HUES64 (cell line): Measurements from ENCODE around the gene XAGE3. TPM values are rescaled to one million over a fixed set of nuclear protein-coding genes. Genes with fewer than 3 reads are reported as not detected.
"Not testable (repeated sequence)": the region's sequence is repeated elsewhere in the genome, so short reads cannot be mapped to it uniquely, and the experiment has no call there.

Experiments
- H3K27ac ChIP-seq: 2 replicates; pipeline ENCODE4 v1.7.0; 2013; ENCODE audit warnings: low read depth, low read length, inconsistent platforms
- H3K27me3 ChIP-seq: 2 replicates; pipeline ENCODE4 v1.6.1; 2013; ENCODE audit warnings: mild to moderate bottlenecking, low read length; ENCODE audit not compliant: insufficient read depth
- H3K36me3 ChIP-seq: 2 replicates; pipeline ENCODE4 v1.6.1; 2013; ENCODE audit warnings: mild to moderate bottlenecking, low read length; ENCODE audit not compliant: insufficient read depth
- H3K4me1 ChIP-seq: 2 replicates; pipeline ENCODE4 v1.6.1; 2013; ENCODE audit warnings: mild to moderate bottlenecking, low read length, moderate library complexity; ENCODE audit not compliant: insufficient read depth
- H3K4me3 ChIP-seq: 2 replicates; pipeline ENCODE4 v1.5.1; 2013; ENCODE audit warnings: mild to moderate bottlenecking, low read length, moderate library complexity
- H3K9ac ChIP-seq: 2 replicates; pipeline ENCODE4 v1.6.1; 2013; ENCODE audit warnings: mild to moderate bottlenecking, low read depth, low read length
- H3K9me3 ChIP-seq: 2 replicates; pipeline ENCODE4 v1.6.1; 2013; ENCODE audit warnings: low read depth, low read length; ENCODE audit not compliant: insufficient read depth
- WGBS: fragments of 150-250, 120-280 bp; methylation state at CpG from one replicate; pipeline ENCODE4 v1.1.7; 2013; ENCODE audit warnings: missing lambda C conversion rate; 5-methylcytosine and 5-hydroxymethylcytosine counted together
- polyA plus RNA-seq, 2 experiments: library from polyadenylated mRNA; stranded (reverse); fragments of 50-300 nt; gene quantifications; one replicate each; pipeline ENCODE4 v1.2.3, GENCODE V29; 2013

The XAGE3 gene, protein sequence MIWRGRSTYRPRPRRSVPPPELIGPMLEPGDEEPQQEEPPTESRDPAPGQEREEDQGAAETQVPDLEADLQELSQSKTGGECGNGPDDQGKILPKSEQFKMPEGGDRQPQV
- polyA plus RNA-seq (2013, experiment 1 of 2), result not detected
- polyA plus RNA-seq (2013, experiment 2 of 2), result not detected

- Histone ChIP-seq H3K9ac (no peak within 1 kb of the TSS), H3K4me1 (no peaks in the 10 kb centered on the region), H3K27ac (no peak within 1 kb of the TSS), H3K36me3 (no peaks in the 10 kb centered on the region), H3K4me3 (no peak within 1 kb of the TSS), H3K27me3 (peaks cover 7% of the 10 kb centered on the region; the same call in 1 of the 2 replicates), H3K9me3 (no peaks in the 10 kb centered on the region)
- 93% methylated on average over 33 of the region's 35 CpGs for WGBS
Measured at GRCh38 chrX:52867610-52868348, at the start of gene XAGE3. Gene XAGE3, minus strand, starts transcription at chrX:52868083. Its CDS starts 950 bp downstream, at chrX:52867133.

DNA sequence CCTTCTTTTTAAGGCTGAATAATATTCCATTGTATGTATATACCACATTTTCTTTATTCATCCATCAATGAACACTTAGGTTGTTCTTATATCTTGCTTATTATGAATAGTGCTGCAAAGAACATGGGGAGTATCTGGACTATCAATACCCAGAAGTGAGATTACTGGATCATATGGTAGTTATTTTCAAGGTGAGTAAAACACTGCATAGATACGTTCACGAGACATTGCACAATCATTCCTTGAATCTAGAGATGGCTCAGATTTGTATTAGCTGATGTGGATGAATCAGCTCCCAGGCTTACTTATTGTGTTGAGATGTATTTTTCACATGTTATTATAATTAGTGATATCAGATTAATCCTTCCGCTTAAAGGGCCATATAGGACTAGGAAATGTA is 46.8 kb upstream of the XAGE3 start:
- not testable (repeated sequence) for H3K9ac ChIP-seq, H3K27me3 ChIP-seq, H3K27ac ChIP-seq, H3K4me1 ChIP-seq, H3K36me3 ChIP-seq, H3K9me3 ChIP-seq, H3K4me3 ChIP-seq
- no CpG with 5 or more reads among the region's 3 CpGs for WGBS

DNA sequence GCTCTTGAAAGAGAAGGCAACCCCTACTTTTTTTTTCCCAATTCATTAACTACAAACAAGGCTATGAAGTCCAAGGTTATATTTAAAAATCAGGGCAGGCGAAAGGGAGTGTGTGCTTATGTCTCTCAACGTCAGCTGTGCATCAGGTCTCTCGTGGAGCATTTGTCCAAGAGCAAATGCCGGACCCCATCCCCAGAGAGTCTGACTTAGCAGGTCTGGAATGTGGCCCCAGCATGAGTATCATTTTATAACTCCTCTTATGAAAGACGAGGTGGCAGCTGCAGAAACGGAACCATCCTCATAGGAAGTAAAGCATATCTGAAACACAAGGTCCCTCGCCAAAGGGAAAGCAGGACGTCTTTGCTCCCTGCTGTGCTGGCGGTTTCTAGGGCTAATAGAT is 45.8 kb upstream of the XAGE3 start:
- H3K9ac ChIP-seq, H3K9me3 ChIP-seq: not testable (repeated sequence)
- no CpG with 5 or more reads among the region's 9 CpGs for WGBS

DNA sequence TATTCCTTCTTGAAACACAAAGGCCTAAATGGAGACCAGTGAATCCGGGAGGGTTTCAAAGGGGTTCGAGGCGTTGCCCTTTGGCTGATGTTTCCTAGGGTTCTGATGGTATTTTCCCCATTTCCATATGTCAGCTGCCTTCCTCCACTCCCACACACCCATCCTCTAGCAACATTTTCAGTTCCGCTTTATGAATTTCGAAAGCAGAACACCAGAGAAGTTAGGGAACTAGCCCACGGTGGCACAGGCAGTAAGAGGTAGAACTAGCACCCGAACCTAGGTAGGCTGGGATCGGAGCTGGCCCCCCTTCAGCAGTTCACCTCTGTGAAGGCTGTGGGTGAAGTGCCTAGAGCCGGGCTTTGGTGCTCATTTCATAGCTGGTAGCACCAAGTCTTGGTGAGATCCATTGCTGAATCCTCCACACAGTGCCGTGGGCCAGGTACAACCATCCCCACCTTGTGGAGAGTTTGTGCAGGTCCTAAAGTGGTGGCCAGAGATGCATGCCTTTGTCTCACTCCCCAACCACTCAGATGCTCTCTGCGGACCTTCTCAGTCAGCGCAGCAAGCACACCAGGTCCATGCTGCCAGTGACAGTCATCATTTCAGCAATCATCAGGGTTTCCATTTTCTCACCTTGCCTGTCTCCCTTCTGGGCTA is 41.6 kb upstream of the XAGE3 start:
- H3K4me1 ChIP-seq, H3K4me3 ChIP-seq, H3K9me3 ChIP-seq, H3K36me3 ChIP-seq, H3K27me3 ChIP-seq, H3K9ac ChIP-seq, H3K27ac ChIP-seq: not testable (repeated sequence)
- no CpG with 5 or more reads among the region's 12 CpGs for WGBS

More for the DNA sequence above, 45.8 kb upstream of the XAGE3 start:
- not testable (repeated sequence) for H3K27me3 ChIP-seq, H3K4me1 ChIP-seq, H3K27ac ChIP-seq, H3K4me3 ChIP-seq, H3K36me3 ChIP-seq

- H3K9ac ChIP-seq, H3K4me3 ChIP-seq, H3K4me1 ChIP-seq, H3K27me3 ChIP-seq, H3K36me3 ChIP-seq, H3K27ac ChIP-seq, H3K9me3 ChIP-seq: not testable (repeated sequence)
- no CpG with 5 or more reads among the region's 17 CpGs for WGBS
Measured at GRCh38 chrX:52907900-52908299, 40.0 kb upstream of the XAGE3 start.

DNA sequence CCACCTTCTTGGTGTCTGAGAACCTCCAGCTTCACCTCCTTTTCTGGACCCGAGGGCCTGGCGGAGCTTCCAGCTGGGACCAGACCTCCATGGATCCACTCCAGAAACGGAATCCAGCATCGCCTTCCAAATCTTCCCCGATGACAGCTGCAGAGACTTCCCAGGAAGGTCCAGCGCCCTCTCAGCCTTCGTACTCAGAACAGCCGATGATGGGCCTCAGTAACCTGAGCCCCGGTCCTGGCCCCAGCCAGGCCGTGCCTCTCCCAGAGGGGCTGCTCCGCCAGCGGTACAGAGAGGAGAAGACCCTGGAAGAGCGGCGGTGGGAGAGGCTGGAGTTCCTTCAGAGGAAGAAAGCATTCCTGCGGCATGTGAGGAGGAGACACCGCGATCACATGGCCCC is 39.3 kb upstream of the XAGE3 start:
- not testable (repeated sequence) for H3K27me3 ChIP-seq, H3K9me3 ChIP-seq, H3K27ac ChIP-seq, H3K4me1 ChIP-seq, H3K4me3 ChIP-seq, H3K36me3 ChIP-seq, H3K9ac ChIP-seq
- WGBS, result no CpG with 5 or more reads among the region's 17 CpGs

GRCh38 chrX:52906072-52906471 is 38.2 kb upstream of the XAGE3 start:
- WGBS, result no CpG with 5 or more reads among the region's 4 CpGs
- not testable (repeated sequence) for H3K9ac ChIP-seq, H3K4me1 ChIP-seq, H3K4me3 ChIP-seq, H3K27me3 ChIP-seq, H3K27ac ChIP-seq, H3K9me3 ChIP-seq, H3K36me3 ChIP-seq

DNA sequence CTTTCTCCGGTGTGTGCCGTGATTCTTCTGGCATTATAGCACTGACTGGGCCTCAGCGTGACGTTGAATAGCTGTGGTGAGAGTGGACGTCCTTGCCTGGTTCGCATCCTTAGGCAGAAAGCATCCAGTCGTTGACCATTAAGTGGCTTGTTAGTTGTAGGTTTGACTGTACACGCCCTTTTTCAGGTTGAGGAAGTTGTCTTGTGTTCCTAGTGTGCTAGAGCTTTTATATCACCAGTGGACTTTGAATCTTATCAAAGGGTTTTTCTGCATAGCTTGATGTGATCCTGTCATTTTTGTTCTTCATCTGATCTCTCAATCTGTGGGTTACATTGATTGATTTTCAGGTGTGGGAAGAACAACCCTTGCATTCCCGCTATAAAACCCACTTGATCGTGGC is 37.6 kb upstream of the XAGE3 start:
- WGBS, result no CpG with 5 or more reads among the region's 10 CpGs
- H3K4me1 ChIP-seq, H3K9me3 ChIP-seq, H3K27ac ChIP-seq, H3K4me3 ChIP-seq, H3K9ac ChIP-seq, H3K36me3 ChIP-seq, H3K27me3 ChIP-seq: not testable (repeated sequence)

DNA sequence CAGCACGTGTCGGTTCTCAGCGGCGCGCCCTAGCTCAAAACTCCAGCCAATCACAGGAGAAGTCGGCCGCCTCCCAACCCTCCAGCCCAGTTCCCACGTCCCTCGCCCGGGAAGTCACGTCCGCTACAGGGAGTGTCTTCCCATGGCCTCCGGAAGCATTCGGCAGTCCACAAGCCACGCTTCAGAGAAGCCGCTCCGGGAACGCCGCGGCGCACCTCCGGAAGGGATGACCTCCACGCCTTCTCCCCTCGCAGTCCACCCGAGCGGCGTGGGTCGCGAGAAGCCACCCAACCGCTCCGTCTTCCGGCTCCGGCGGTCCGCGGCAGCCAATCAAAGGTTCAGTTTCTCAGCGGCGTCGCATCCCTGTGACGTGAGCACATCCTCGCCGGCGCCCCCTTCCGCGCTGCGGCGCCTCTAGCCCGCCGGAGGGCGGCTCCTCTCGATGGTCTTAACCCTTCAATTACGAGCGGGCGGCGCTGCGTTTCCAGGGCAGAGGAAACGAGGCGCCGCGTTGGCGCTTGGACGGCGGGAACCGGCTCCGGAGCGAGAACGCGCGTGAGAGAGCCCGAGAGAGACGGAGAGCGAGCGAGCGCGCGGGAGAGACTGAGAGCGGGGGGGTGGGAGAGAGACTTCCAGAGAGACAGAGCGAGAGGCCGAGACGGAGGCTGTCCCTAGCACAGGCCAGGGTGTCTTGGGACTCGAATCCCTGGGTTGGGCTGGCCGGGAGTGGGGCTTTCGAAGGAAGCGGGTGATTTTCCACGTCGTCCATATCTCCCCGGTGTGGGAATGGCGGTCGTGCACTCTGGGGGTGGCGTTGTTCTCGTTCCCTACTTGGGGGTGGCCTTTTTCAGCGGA is 29.2 kb upstream of the XAGE3 start, which contains the start of gene FAM156B:
Gene FAM156B, plus strand, starts transcription at position 476 of the 855 bp plus-strand sequence. CDS start 9,896 bp downstream, outside the sequence.
- not testable (repeated sequence) for H3K9ac ChIP-seq, H3K9me3 ChIP-seq, H3K36me3 ChIP-seq, H3K4me3 ChIP-seq, H3K27me3 ChIP-seq, H3K27ac ChIP-seq, H3K4me1 ChIP-seq
- WGBS, result no CpG with 5 or more reads among the region's 92 CpGs

- not testable (repeated sequence) for H3K36me3 ChIP-seq, H3K27me3 ChIP-seq, H3K4me1 ChIP-seq, H3K4me3 ChIP-seq, H3K9me3 ChIP-seq, H3K9ac ChIP-seq, H3K27ac ChIP-seq
- no CpG with 5 or more reads among the region's 8 CpGs for WGBS
Measured at GRCh38 chrX:52896438-52896837, 28.6 kb upstream of the XAGE3 start.

DNA sequence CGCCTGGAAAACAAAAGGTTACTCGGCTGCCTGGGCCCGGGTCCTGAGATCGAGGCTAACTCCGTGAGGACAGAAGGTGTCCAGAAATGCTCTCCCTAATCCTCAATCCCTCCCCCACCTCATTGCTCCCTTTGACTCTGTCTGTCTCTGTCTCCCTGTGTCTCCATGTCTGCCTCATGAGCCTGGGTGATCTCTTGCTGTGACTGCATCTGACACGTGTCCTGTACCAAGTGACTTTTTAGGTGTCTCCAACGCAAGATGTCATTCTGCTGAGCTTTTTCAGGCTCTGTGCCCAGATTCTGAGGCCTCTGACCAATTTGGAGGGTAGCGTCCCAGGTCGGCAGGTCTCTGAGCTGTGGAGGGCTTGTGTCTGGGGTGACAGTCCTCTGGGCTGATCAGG is 20.2 kb upstream of the XAGE3 start:
- H3K27ac ChIP-seq, H3K27me3 ChIP-seq, H3K4me3 ChIP-seq, H3K4me1 ChIP-seq, H3K36me3 ChIP-seq, H3K9ac ChIP-seq, H3K9me3 ChIP-seq: not testable (repeated sequence)
- WGBS, result no CpG with 5 or more reads among the region's 9 CpGs
